DND-41 (cell line): ENCODE measurements around the gene PTGFR.

ENCODE experiments used
- CTCF ChIP-seq: IDR thresholded peaks from 2 replicates; pipeline ENCODE4 v1.5.1; 2012; ENCODE audit warnings: borderline replicate concordance, low read length, moderate library complexity, mild to moderate bottlenecking; ENCODE audit not compliant: poor library complexity, severe bottlenecking; ENCODE audit errors: extremely low read depth
- EZH2 ChIP-seq: IDR thresholded peaks from 3 replicates; pipeline ENCODE4 v1.6.1; 2012; ENCODE audit warnings: borderline replicate concordance, low read depth, mild to moderate bottlenecking, moderate library complexity, low read length, inconsistent platforms; ENCODE audit not compliant: severe bottlenecking

DNA sequence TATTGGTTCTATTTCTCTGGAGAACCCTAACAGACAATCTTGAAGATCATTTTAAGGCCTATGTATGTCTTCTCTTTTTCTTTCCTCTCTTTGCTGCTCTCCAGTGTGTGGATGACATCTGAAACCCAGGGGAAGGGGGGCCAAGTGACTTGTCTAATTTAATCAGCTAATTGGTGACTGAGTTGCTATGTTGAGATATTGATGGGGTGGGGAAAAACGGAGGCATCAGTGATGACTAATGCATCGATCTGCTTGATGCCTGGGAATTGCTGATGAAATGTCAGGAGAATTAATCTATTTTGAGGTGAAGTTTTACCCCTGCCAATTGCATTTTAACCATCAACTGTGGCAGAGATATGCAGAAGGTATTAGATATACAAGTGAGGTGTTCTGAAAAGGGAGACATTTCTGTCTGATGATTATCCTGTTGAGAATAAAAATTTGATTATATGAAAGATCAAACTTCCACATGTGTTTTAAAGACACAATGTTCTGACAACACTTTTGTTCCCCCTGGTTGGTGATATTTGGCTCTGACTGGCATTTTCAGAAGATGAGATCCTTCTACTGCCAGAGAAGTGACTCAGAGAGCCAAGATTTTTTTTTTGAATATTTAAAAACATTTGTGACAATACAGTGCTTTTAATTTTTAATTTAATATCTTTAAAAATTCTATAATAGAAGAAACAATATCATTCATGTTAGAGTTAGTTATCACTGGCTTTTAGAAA lies 18.7 kb upstream of the PTGFR start:
- TF ChIP-seq CTCF (no peak), EZH2 (no peak)
